ENCODE measurements around the gene TM2D1. TPM values are rescaled to one million over a fixed set of nuclear protein-coding genes. Genes with fewer than 3 reads are reported as not detected.

The TM2D1 gene
- total and polyA plus RNA-seq, 9 of the 15 experiments (the other 6 are each of a cell fraction or from before 2014, with no cell fraction given): 24.5 to 65.2 (median 47.7) TPM

GRCh38 chr1:61638911-61639605 lies 85.9 kb downstream of the TM2D1 start:
- DNase-seq (ENCODE audit: extremely low read depth in 1 of 4, low spot score in 3 of 4) (no peak), ATAC-seq (no peak), FAIRE-seq (no peak)
- Histone ChIP-seq H3K79me2 (ENCODE audit: control insufficient read depth, insufficient read depth, low read length) (no peaks in the 10 kb centered on the region), H3K4me2 (ENCODE audit: insufficient read depth, low read length) (no peak overlapping the region), H3K9me1 (ENCODE audit: control insufficient read depth, insufficient read depth, low read length) (no peaks in the 10 kb centered on the region), H2AFZ (ENCODE audit: low read depth, low read length) (no peak overlapping the region), H3K4me3 (no peak overlapping the region), H4K20me1 (replicated peaks; ENCODE audit: control insufficient read depth, insufficient read depth, low read length) (no peaks in the 10 kb centered on the region), H3K27ac (ENCODE audit: extremely low read depth, low read depth, low read length) (no peak overlapping the region), H3K4me1 (replicated peaks in 1 of 2; ENCODE audit: control insufficient read depth in 2 of 2, insufficient read depth in 2 of 2, low read length in 2 of 2) (peaks cover 0 to 8% of the 10 kb centered on the region in 2 experiments; a peak in 1 of 5 replicates), H3K9me3 (replicated peaks; ENCODE audit: control insufficient read depth, insufficient read depth, low read depth, low read length) (no peaks in the 10 kb centered on the region), H3K9ac (ENCODE audit: insufficient read depth in 1 of 2, low read depth in 2 of 2, low read length in 2 of 2) (no peak overlapping the region), H3K36me3 (ENCODE audit: control insufficient read depth, insufficient read depth, low read length) (no peaks in the 10 kb centered on the region), H3K27me3 (ENCODE audit: control insufficient read depth in 2 of 2, insufficient read depth in 2 of 2, low read length in 2 of 2) (peaks cover 6 to 7% of the 10 kb centered on the region in 2 experiments; a peak in 3 of 5 replicates)
- POLR2A ChIA-PET: no interaction called here
- intact Hi-C loops (cut with micrococcal nuclease): no loop called here
- 5% methylated on average over 3 of the region's 3 CpGs for WGBS (ENCODE audit: insufficient coverage, low coverage, missing lambda C conversion rate)
- CTCF ChIA-PET (ENCODE audit: low intra/inter-chr PET ratio): no interaction called here
- no TSS peak for BruUV-seq (replicated peaks)
- in situ Hi-C loops (cut with MboI): no loop called here
- TF ChIP-seq NFIC (IDR thresholded peaks at IDR 0.05) (peak; percentile 52), ETS2 (tag; IDR thresholded peaks at IDR 0.05; ENCODE audit: borderline replicate concordance, poor library complexity, severe bottlenecking) (no peak)

GRCh38 chr1:61638296-61638695 lies 86.6 kb downstream of the TM2D1 start:
- intact Hi-C loops (cut with micrococcal nuclease): no loop called here
- Histone ChIP-seq H3K27me3 (ENCODE audit: control insufficient read depth in 2 of 2, insufficient read depth in 2 of 2, low read length in 2 of 2) (peaks cover 10 to 11% of the 10 kb centered on the region in 2 experiments; a peak in 3 of 5 replicates), H3K36me3 (ENCODE audit: control insufficient read depth, insufficient read depth, low read length) (no peaks in the 10 kb centered on the region), H3K79me2 (ENCODE audit: control insufficient read depth, insufficient read depth, low read length) (no peaks in the 10 kb centered on the region), H3K4me3 (no peak overlapping the region), H3K9me3 (replicated peaks; ENCODE audit: control insufficient read depth, insufficient read depth, low read depth, low read length) (no peaks in the 10 kb centered on the region), H3K9ac (ENCODE audit: insufficient read depth in 1 of 2, low read depth in 2 of 2, low read length in 2 of 2) (no peak overlapping the region), H3K4me2 (ENCODE audit: insufficient read depth, low read length) (no peak overlapping the region), H3K4me1 (replicated peaks in 1 of 2; ENCODE audit: control insufficient read depth in 2 of 2, insufficient read depth in 2 of 2, low read length in 2 of 2) (peaks cover 0 to 8% of the 10 kb centered on the region in 2 experiments; a peak in 1 of 5 replicates), H3K27ac (ENCODE audit: extremely low read depth, low read depth, low read length) (no peak overlapping the region), H4K20me1 (replicated peaks; ENCODE audit: control insufficient read depth, insufficient read depth, low read length) (no peaks in the 10 kb centered on the region), H3K9me1 (ENCODE audit: control insufficient read depth, insufficient read depth, low read length) (no peaks in the 10 kb centered on the region), H2AFZ (ENCODE audit: low read depth, low read length) (no peak overlapping the region)
- DNase-seq (ENCODE audit: extremely low read depth in 1 of 4, low spot score in 3 of 4) (no peak), ATAC-seq (no peak), FAIRE-seq (no peak)
- CTCF ChIA-PET (ENCODE audit: low intra/inter-chr PET ratio): no interaction called here
- POLR2A ChIA-PET: no interaction called here
- BruUV-seq (replicated peaks): no TSS peak
- 32% methylated on average over 2 of the region's 2 CpGs for WGBS (ENCODE audit: insufficient coverage, low coverage, missing lambda C conversion rate)
- in situ Hi-C loops (cut with MboI): no loop called here
- TF ChIP-seq MYC (IDR thresholded peaks at IDR 0.05; ENCODE audit: low read depth, low read length) (no peak), MYC (CRISPR knock-in tag; IDR thresholded peaks at IDR 0.05; ENCODE audit: borderline replicate concordance, low read depth) (no peak), ZBTB40 (IDR thresholded peaks at IDR 0.05) (no peak), ZBTB40 (CRISPR knock-in tag; IDR thresholded peaks at IDR 0.05) (no peak), CC2D1A (IDR thresholded peaks at IDR 0.05) (no peak)

Measured in K562 (cell line).